DND-41 (cell line): ENCODE results near the gene GSE1.

ENCODE experiments used
- ATAC-seq: fragments of 200-7000 bp; cut with Tn5 transposase; 3 replicates; pipeline ENCODE4 v1.9.1; 2021; ENCODE audit warnings: low read depth; ENCODE audit not compliant: insufficient read depth
- DNase-seq: peaks from one replicate; pipeline ENCODE4 v3.0.0-alpha.2; 2020
- H2AFZ ChIP-seq: 2 replicates; pipeline ENCODE4 v1.6.0; 2012; ENCODE audit warnings: low read depth, low read length
- H3K27ac ChIP-seq: 2 replicates; pipeline ENCODE4 v1.5.1; 2012; ENCODE audit warnings: low read length, inconsistent platforms
- H3K27me3 ChIP-seq: fragments of 200-600 bp; sonication (generic); 2 replicates; pipeline ENCODE4 v1.6.0; 2012; ENCODE audit warnings: low read length, mild to moderate bottlenecking, inconsistent platforms; ENCODE audit not compliant: insufficient read depth, poor library complexity
- H3K36me3 ChIP-seq: 2 replicates; pipeline ENCODE4 v1.5.1; 2012; ENCODE audit warnings: low read length, inconsistent platforms; ENCODE audit not compliant: insufficient read depth
- H3K4me1 ChIP-seq: 2 replicates; pipeline ENCODE4 v1.5.1; 2012; ENCODE audit warnings: mild to moderate bottlenecking, low read length; ENCODE audit not compliant: insufficient read depth
- H3K4me2 ChIP-seq: 2 replicates; pipeline ENCODE4 v1.6.0; 2012; ENCODE audit warnings: mild to moderate bottlenecking, moderate library complexity, low read length, inconsistent platforms; ENCODE audit not compliant: insufficient read depth
- H3K4me3 ChIP-seq, 2 experiments: fragments of 200-600 bp in 1 of 2; shearing (Covaris generic) in 1 of 2; 2 replicates each; pipeline ENCODE4 v1.5.1; 2012 to 2016; ENCODE audit warnings: inconsistent platforms in 2 of 2, low read length in 2 of 2, mild to moderate bottlenecking in 2 of 2, low read depth in 1 of 2, moderate library complexity in 1 of 2
- H3K79me2 ChIP-seq: 2 replicates; pipeline ENCODE4 v1.6.0; 2012; ENCODE audit warnings: low read length, inconsistent platforms; ENCODE audit not compliant: insufficient read depth
- H3K9ac ChIP-seq: 2 replicates; pipeline ENCODE4 v1.6.0; 2012; ENCODE audit warnings: low read depth, mild to moderate bottlenecking, inconsistent platforms, low read length, moderate library complexity
- H3K9me3 ChIP-seq: 2 replicates; pipeline ENCODE4 v1.5.1; 2012; ENCODE audit warnings: low read length, moderate library complexity, mild to moderate bottlenecking, inconsistent platforms; ENCODE audit not compliant: insufficient read depth, severe bottlenecking
- H4K20me1 ChIP-seq: 2 replicates; pipeline ENCODE4 v1.6.0; 2012; ENCODE audit warnings: low read length; ENCODE audit not compliant: insufficient read depth
- CTCF ChIP-seq: IDR thresholded peaks from 2 replicates; pipeline ENCODE4 v1.5.1; 2012; ENCODE audit warnings: borderline replicate concordance, low read length, moderate library complexity, mild to moderate bottlenecking; ENCODE audit not compliant: poor library complexity, severe bottlenecking; ENCODE audit errors: extremely low read depth
- EZH2 ChIP-seq: IDR thresholded peaks from 3 replicates; pipeline ENCODE4 v1.6.1; 2012; ENCODE audit warnings: borderline replicate concordance, low read depth, mild to moderate bottlenecking, moderate library complexity, low read length, inconsistent platforms; ENCODE audit not compliant: severe bottlenecking

Gene GSE1

GRCh38 chr16:85686912-85687591 lies 73.9 kb downstream of the GSE1 start:
- H3K27ac ChIP-seq, result no peak overlapping the region; the same call in 1 of the 2 replicates
- H3K4me1 ChIP-seq, result peaks cover 43% of the 10 kb centered on the region
- H4K20me1 ChIP-seq, result peaks cover 48% of the 10 kb centered on the region
- H3K27me3 ChIP-seq, result peaks cover 2% of the 10 kb centered on the region
- no peak overlapping the region for H2AFZ ChIP-seq
- H3K79me2 ChIP-seq, result peaks cover 64% of the 10 kb centered on the region
- no peaks in the 10 kb centered on the region for H3K9me3 ChIP-seq
- H3K36me3 ChIP-seq, result peaks cover 41% of the 10 kb centered on the region
- TF ChIP-seq EZH2, result no peak
- no peak for TF ChIP-seq CTCF
- peak overlapping the region; percentile 93 to 98; a peak in 3 of 4 replicates for H3K4me3 ChIP-seq
- ATAC-seq (peak; percentile 29; the same call in 1 of the 3 replicates), DNase-seq (peak; percentile 48)
- H3K4me2 ChIP-seq, result peak overlapping the region; percentile 87
- peak overlapping the region; percentile 92 for H3K9ac ChIP-seq

DNA sequence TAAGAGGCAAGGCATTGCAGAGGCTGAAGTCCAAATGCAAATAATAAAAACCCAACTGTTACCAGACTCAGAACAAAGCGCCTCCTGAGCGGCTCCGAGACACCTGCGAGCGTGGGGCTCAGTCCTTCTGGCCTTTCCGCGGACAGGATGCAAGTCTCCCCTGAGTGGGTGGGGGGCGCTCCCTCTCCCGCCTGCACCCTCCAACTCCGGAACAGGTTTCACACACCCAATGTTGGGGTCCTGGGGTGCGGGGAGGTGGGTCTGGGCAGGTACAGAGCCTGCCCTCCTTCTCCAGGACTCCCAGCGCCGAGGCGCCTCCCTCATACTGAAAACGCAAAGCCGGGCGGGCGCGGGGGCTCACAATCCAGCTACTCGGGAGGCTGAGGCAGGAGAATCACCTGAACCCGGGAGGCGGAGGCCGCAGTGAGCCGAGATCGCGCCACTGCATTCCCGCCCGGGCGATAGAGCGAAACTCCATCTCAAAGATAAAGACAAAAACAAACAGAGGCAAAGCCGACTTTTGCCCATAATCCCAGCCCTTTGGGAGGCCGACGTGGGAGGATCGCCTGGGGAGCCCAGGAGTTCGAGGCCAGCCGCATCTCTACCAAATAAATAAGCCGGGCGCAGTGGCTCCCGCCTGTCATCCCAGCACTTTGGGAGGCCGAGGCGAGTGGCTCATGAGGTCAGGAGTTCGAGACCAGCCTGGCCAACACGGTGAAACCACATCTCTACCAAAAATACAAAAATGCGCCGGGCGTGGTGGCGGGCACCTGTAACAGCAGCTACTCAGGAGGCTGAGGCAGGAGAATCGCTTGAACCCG lies 74.7 kb downstream of the GSE1 start:
- Histone ChIP-seq H3K4me2 (peak overlapping the region; percentile 87), H3K27ac (peak overlapping the region; percentile 88), H3K4me3 (peak overlapping the region; percentile 93 to 98; a peak in 3 of 4 replicates), H3K4me1 (peaks cover 43% of the 10 kb centered on the region), H3K9me3 (no peaks in the 10 kb centered on the region), H4K20me1 (peaks cover 40% of the 10 kb centered on the region), H3K36me3 (peaks cover 32% of the 10 kb centered on the region), H3K79me2 (peaks cover 57% of the 10 kb centered on the region), H3K9ac (peak overlapping the region; percentile 92), H3K27me3 (peaks cover 2% of the 10 kb centered on the region), H2AFZ (peak overlapping the region; percentile 96; the same call in 1 of the 2 replicates)
- TF ChIP-seq CTCF, result no peak
- no peak for TF ChIP-seq EZH2
- ATAC-seq (no peak), DNase-seq (peak; percentile 36)

DNA sequence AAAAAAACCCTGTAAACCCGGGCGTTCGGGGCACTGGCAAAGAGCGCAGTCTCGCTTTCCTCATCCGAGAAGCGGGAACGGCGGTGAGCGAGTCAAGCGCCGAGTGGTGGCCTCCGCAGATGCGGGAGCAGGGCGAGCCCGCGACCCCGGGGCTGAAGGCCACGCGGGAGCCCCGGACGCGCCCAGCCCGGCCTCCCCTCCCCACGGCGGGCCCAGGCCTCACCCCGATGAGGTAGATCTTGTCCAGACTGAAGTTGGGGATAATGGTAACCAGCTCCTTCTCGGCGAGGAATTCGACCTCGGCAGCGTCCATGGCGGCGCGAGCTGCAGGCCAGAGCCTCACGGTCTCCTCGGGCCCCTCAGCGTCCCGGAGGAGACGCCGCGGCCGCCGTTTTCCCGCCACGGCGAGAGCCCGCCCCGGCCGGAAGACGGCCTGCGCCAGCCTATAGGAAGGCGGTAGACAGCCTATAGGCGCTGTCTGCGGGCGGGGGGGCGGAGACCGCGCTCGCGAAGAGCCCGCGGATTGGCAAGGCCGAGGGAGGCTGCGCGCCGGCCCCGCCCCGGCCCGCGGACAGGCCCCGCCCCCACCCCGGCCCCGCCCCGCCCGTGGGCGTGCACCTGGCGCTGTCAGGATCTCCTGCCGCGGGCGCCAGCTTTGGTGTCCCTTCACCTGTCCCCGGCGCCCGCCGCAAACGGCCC lies 75.6 kb downstream of the GSE1 start, which contains the start of gene GINS2:
Gene GINS2, minus strand, starts transcription at position 369 of the 699 bp plus-strand sequence. Its CDS starts 56 bp downstream, at position 313.
- peak within 1 kb of the TSS; percentile 96 for H2AFZ ChIP-seq
- peak; percentile 95 for DNase-seq
- ATAC-seq, result peak; percentile 99
- peaks cover 2% of the 10 kb centered on the region for H3K27me3 ChIP-seq
- no peak for TF ChIP-seq CTCF
- H3K27ac ChIP-seq, result peak within 1 kb of the TSS; percentile 88
- H3K9ac ChIP-seq, result peak within 1 kb of the TSS; percentile 92
- peak within 1 kb of the TSS; percentile 87 for H3K4me2 ChIP-seq
- H3K79me2 ChIP-seq, result peaks cover 49% of the 10 kb centered on the region
- peaks cover 43% of the 10 kb centered on the region for H3K4me1 ChIP-seq
- peaks cover 31% of the 10 kb centered on the region for H4K20me1 ChIP-seq
- peaks cover 25% of the 10 kb centered on the region for H3K36me3 ChIP-seq
- no peaks in the 10 kb centered on the region for H3K9me3 ChIP-seq
- H3K4me3 ChIP-seq, result peak within 1 kb of the TSS; percentile 93 to 98
